Epidermal melanocyte (primary cell): ENCODE data around the gene SLIT3.
A peak's percentile ranks its signal among the peaks of the same experiment; 100 is the strongest.

ENCODE experiments used
- DNase-seq: peaks from one replicate; pipeline ENCODE4 v3.0.0; 2011; ENCODE audit warnings: low spot score; ENCODE audit not compliant: insufficient read length

The SLIT3 gene

GRCh38 chr5:169002953-169003555, 297.9 kb downstream of the SLIT3 start:
- DNase-seq: no peak

GRCh38 chr5:169001394-169001793, 299.5 kb downstream of the SLIT3 start:
- no peak for DNase-seq

GRCh38 chr5:168995024-168995423, 305.9 kb downstream of the SLIT3 start:
- DNase-seq: no peak

- no peak for DNase-seq
Observed at GRCh38 chr5:168992687-168993086, 308.3 kb downstream of the SLIT3 start.

GRCh38 chr5:168992016-168992415, 308.9 kb downstream of the SLIT3 start:
- no peak for DNase-seq

- no peak for DNase-seq
Observed at GRCh38 chr5:168991311-168991710, 309.6 kb downstream of the SLIT3 start.

- DNase-seq: no peak
Observed at GRCh38 chr5:168990679-168991078, 310.3 kb downstream of the SLIT3 start.

- no peak for DNase-seq
Observed at GRCh38 chr5:168989731-168990505, 311.0 kb downstream of the SLIT3 start.

GRCh38 chr5:168988699-168989098, 312.2 kb downstream of the SLIT3 start:
- no peak for DNase-seq

GRCh38 chr5:168987543-168988300, 313.2 kb downstream of the SLIT3 start:
- peak; percentile 61 for DNase-seq

GRCh38 chr5:168985454-168985853, 315.5 kb downstream of the SLIT3 start:
- no peak for DNase-seq

GRCh38 chr5:168984135-168984675, 316.7 kb downstream of the SLIT3 start:
- no peak for DNase-seq

- DNase-seq: no peak
Observed at GRCh38 chr5:168979135-168979534, 321.8 kb downstream of the SLIT3 start.

GRCh38 chr5:168978500-168978899, 322.4 kb downstream of the SLIT3 start:
- no peak for DNase-seq

- DNase-seq: no peak
Observed at GRCh38 chr5:168978015-168978414, 322.9 kb downstream of the SLIT3 start.

- no peak for DNase-seq
Observed at GRCh38 chr5:168976311-168976970, 324.5 kb downstream of the SLIT3 start.

GRCh38 chr5:168975331-168975730, 325.6 kb downstream of the SLIT3 start:
- no peak for DNase-seq

GRCh38 chr5:168974082-168974481, 326.9 kb downstream of the SLIT3 start:
- DNase-seq: no peak

GRCh38 chr5:168972731-168973130, 328.2 kb downstream of the SLIT3 start:
- DNase-seq: no peak

- no peak for DNase-seq
Observed at GRCh38 chr5:168971100-168971499, 329.8 kb downstream of the SLIT3 start.

- DNase-seq: no peak
Observed at GRCh38 chr5:168969326-168969886, 331.5 kb downstream of the SLIT3 start.
